HG02981 (cell line): ENCODE measurements around the gene WSB1.

ENCODE experiments used
- ATAC-seq: cut with Tn5 transposase; IDR thresholded peaks from one replicate; pipeline ENCODE4 v1.9.1; 2021; ENCODE audit warnings: mild to moderate bottlenecking, moderate library complexity; ENCODE audit not compliant: unreplicated experiment

The WSB1 gene

DNA sequence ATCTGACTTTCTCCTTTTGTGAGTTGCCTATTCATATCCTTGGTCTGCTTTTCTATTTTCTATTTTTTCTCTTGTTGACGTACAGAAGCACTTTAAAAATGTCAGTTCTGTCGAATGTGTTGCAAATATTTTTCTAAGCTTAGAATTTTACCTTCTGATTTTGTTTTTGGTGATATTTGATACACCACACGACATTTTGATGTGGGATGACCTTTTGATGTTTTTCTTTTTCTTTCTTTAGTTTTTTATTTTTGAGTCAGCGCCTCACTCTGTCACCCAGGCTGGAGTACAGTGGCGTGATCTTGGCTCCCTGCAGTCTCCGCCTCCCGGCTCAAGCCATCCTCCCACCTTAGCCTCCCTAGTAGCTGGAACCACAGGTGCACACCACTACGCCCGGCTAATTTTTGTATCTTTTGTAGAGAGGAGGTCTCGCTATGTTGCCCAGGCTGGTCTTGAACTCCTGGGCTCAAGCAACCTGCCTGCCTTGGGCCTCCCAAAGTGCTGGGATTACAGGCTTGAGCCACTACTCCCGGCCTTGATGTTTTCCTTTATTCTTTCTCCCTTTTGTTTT, 39.6 kb downstream of the WSB1 start:
- no peak for ATAC-seq

- no peak for ATAC-seq
Measured at GRCh38 chr17:27336184-27336583, 42.3 kb downstream of the WSB1 start.

DNA sequence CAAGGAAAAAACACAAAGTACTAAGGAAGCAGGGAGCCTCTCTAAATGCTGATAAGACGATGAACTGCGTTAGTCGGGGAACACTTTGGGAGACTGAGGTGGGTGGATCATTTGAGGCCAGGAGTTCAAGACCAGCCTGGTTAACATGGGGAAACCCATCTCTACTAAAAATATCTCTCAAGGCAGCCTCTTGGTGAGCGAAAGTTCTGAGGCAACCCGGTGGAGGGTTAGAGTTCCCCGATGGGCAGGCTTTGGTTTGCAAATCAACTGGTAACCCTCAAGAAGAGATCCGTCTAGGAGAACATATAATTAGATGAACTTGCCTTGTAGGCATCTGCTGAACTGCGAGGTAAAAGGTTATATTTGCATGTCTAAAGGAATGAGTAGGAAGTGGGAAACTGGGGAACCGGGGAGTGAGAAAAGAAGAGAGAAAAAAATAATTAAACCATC, 44.6 kb downstream of the WSB1 start:
- peak; percentile 58 for ATAC-seq

- peak; percentile 44 for ATAC-seq
Measured at GRCh38 chr17:27339198-27339835, 45.4 kb downstream of the WSB1 start.

GRCh38 chr17:27339836-27340550, 46.1 kb downstream of the WSB1 start:
- no peak for ATAC-seq

GRCh38 chr17:27340575-27340974, 46.7 kb downstream of the WSB1 start:
- no peak for ATAC-seq

GRCh38 chr17:27341041-27341471, 47.1 kb downstream of the WSB1 start:
- no peak for ATAC-seq

DNA sequence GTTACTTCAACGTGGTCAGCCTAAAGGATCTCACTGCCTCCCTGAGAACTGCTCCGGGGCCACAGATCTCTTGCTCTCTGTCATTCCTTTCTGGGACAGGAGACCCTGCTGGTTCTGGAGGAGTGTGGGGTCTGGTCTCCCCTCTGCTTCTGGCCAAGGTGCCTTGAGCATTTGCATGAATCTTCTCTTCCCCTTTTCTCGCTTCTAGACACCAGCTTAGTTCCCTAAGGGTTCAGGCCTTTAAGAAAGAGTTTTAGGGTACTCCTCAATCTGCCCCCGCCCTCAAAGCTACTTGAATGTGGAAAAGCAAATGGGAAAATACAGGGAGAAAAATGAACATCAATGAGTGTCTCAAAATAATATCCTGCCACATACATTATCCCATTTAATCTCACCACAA, 48.1 kb downstream of the WSB1 start:
- no peak for ATAC-seq

- ATAC-seq = no peak
Measured at GRCh38 chr17:27343294-27343693, 49.4 kb downstream of the WSB1 start.

DNA sequence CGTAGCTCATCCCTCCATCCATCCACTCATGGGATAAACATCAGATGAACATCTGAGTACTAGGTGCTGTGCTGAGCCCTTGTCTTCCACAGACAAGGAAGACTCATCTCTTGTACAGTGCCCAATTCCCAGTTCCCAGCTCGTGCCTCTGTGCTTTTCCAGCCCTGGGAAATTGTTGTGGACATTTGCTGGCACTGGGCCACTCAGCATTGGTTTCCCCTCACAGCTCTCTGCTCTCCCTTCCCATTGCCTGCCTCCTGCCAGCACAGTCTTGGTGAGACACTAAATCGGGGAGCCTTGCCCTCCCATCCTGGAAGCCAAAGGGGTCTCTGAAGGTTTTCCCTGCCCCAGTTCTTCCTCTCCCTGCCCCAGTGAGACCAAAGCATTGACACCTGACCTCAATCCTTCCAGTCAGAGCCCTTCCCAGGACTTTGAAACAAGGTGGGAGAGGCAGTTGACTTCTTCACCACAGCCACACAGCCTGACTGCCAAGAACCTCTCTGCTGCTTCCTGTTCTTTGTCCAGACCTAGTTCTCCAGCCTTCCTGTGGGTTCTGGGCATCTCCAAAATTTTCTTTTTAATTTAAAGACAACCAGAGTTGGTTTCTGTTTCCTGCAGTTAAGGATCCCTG, 50.2 kb downstream of the WSB1 start:
- ATAC-seq = no peak

DNA sequence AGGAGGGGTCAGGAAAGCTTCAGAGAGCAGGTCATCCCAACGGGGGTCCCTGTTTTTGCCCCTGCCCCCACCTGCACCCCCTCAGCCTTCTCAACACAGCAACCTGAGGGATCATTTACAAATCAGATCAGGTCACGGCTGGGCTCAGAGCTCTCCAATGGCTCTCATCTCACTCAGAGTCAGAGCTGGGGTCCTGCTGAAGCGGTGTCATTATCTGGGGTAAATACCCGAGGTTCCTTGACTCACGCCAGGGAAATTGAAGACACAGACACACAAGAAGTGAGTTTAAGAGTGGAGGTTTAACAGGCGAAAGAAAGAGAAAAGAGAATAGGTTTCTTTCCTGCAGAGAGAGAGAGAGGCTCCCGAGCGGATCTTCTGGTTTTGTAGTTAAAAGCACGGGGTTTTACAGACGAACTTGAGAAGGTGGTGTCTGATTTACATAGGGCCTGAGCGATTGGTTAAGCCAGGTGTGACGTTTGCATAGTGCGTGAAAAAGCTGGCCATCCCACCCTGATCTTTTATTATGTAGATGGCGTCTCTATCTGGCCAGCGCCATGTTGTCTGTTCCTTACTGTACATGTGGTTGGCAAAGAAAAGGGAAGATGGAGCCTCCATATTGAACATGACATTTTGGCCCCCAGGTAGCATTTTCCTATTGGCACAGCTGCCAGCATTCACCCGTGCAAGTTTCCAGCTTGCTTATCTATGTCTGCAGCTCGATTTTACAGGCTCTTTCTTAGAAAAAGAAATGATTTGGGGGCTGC, 51.4 kb downstream of the WSB1 start:
- no peak for ATAC-seq

- no peak for ATAC-seq
Measured at GRCh38 chr17:27346228-27346899, 52.5 kb downstream of the WSB1 start.

- no peak for ATAC-seq
Measured at GRCh38 chr17:27348196-27348595, 54.3 kb downstream of the WSB1 start.

DNA sequence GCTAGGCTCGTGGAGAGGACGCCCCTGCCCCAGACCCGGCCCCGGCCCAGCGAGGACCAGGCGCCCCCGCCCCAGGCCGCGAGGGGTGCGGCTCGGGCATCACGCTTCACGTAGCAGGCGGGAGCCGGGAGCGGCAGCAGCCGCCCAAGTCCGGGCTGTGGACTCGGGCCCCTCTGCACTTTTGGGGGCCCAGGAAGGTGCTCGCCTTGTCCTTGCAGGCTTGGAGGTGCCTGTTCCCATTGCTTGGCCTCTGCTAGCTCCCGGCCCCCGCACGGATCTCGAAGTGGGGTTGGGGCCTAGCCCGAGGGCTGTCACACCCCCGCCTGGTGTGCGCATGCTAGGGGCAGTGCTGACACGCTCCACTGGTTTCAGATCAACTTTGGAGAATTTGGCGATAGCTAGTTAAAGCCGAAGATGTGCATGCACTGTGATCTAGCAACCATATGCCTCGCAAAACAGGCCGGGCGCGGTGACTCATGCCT, 55.7 kb downstream of the WSB1 start:
- ATAC-seq = no peak

- ATAC-seq = no peak
Measured at GRCh38 chr17:27351759-27352158, 57.8 kb downstream of the WSB1 start.

- ATAC-seq = no peak
Measured at GRCh38 chr17:27352448-27353032, 58.6 kb downstream of the WSB1 start.

DNA sequence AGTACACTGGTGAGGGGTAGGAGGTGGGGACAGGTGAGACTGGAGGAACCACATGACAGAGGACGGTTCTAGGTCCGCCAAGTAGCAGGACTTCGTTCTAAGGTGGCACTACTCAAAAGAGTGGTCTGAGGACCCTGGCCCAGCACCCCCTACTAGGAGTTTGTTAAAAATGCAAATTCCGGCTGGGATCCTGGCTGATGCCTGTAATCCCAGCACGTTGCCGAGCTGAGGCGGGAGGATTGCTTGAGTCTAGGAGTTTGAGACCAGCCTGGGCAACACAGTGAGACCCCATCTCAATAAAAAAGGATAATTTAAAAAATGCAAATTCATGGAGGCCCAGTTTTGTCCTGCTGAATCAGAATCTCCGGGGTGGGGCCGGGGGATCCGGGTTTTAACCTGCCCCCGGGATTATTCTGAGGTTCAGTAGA, 59.1 kb downstream of the WSB1 start:
- ATAC-seq = no peak

- peak; percentile 70 for ATAC-seq
Measured at GRCh38 chr17:27353461-27354050, 59.6 kb downstream of the WSB1 start.

GRCh38 chr17:27354051-27354490, 60.2 kb downstream of the WSB1 start:
- ATAC-seq = no peak
